H1 (cell line): ENCODE data around the gene MYO1D. TPM values are rescaled to one million over a fixed set of nuclear protein-coding genes. Genes with fewer than 3 reads are reported as not detected.
"Not testable (repeated sequence)": the region's sequence is repeated elsewhere in the genome, so short reads cannot be mapped to it uniquely, and the experiment has no call there.

Experiments used
- CTCF ChIA-PET: fragments of 300-600 bp; sonication (Branson Sonifier 250); formaldehyde crosslinking; loops from one replicate; lab custom pipeline; 2021; ENCODE audit not compliant: partially characterized antibody; lab: Charles Lee
- POLR2A ChIA-PET: fragments of 300-600 bp; sonication (Branson Sonifier 250); formaldehyde crosslinking; loops from one replicate; lab custom pipeline; 2021; ENCODE audit warnings: inconsistent platforms; ENCODE audit not compliant: partially characterized antibody; lab: Charles Lee
- DNase-seq, 2 experiments: peaks; one replicate each; pipeline versions ENCODE4 v3.0.0 to v3.0.0-alpha.2; 2010 to 2022; ENCODE audit warnings: low spot score in 2 of 2, low read depth in 1 of 2, mixed read lengths in 1 of 2
- FAIRE-seq: peaks from 2 replicates; lab custom pipeline; 2011; peaks lifted over from hg19 to GRCh38; lab: Jason Lieb, UNC
- H2AFZ ChIP-seq: 2 replicates; pipeline ENCODE4 v1.8.1; 2012; ENCODE audit warnings: low read length, inconsistent platforms
- H2AK5ac ChIP-seq: 2 replicates; pipeline ENCODE4 v1.6.1; 2013; ENCODE audit warnings: low read depth, low read length
- H2BK120ac ChIP-seq: replicated peaks from 2 replicates; pipeline ENCODE3; 2013; ENCODE audit warnings: low read depth, low read length, inconsistent platforms
- H2BK12ac ChIP-seq: 2 replicates; pipeline ENCODE4 v1.6.1; 2013; ENCODE audit warnings: low read depth, low read length
- H2BK15ac ChIP-seq: 2 replicates; pipeline ENCODE4 v1.6.1; 2013; ENCODE audit warnings: low read length
- H2BK20ac ChIP-seq: 2 replicates; pipeline ENCODE4 v1.6.1; 2013; ENCODE audit warnings: low read length
- H2BK5ac ChIP-seq: 2 replicates; pipeline ENCODE4 v1.6.1; 2013; ENCODE audit warnings: low read depth, low read length
- H3K14ac ChIP-seq: 2 replicates; pipeline ENCODE4 v1.6.1; 2013; ENCODE audit warnings: inconsistent platforms; ENCODE audit not compliant: insufficient read length
- H3K18ac ChIP-seq: 2 replicates; pipeline ENCODE4 v1.6.1; 2013; ENCODE audit warnings: low read length; ENCODE audit errors: extremely low read depth
- H3K23ac ChIP-seq: 2 replicates; pipeline ENCODE4 v1.6.1; 2013; ENCODE audit warnings: inconsistent platforms; ENCODE audit not compliant: insufficient read length
- H3K23me2 ChIP-seq: 2 replicates; pipeline ENCODE4 v1.6.1; 2013; ENCODE audit warnings: low read depth, low read length
- H3K27ac ChIP-seq: 2 replicates; pipeline ENCODE4 v1.6.1; 2011; ENCODE audit warnings: low read depth, low read length, inconsistent platforms
- H3K27me3 ChIP-seq, 4 experiments: replicated peaks in 1 of 4; 1 replicate in 1 of 4; 2 replicates in 3 of 4; pipeline versions ENCODE4 v1.6.1 to v1.8.1; 2011 to 2013; ENCODE audit warnings: low read length in 3 of 4, mild to moderate bottlenecking in 3 of 4, inconsistent platforms in 2 of 4, mixed read lengths in 2 of 4, moderate library complexity in 1 of 4; ENCODE audit not compliant: control insufficient read depth in 3 of 4, insufficient read depth in 3 of 4; ENCODE audit errors: extremely low read depth in 1 of 4
- H3K36me3 ChIP-seq, 4 experiments: 2 replicates each; pipeline versions ENCODE4 v1.6.1 to v1.8.1; 2011 to 2013; ENCODE audit warnings: mild to moderate bottlenecking in 4 of 4, low read length in 3 of 4, moderate library complexity in 2 of 4, control low read depth in 1 of 4, inconsistent platforms in 1 of 4; ENCODE audit not compliant: insufficient read depth in 4 of 4, control insufficient read depth in 2 of 4
- H3K4ac ChIP-seq: replicated peaks from 2 replicates; pipeline ENCODE3; 2013; ENCODE audit warnings: low read length, low read depth, mixed read lengths, inconsistent platforms; ENCODE audit not compliant: insufficient read length
- H3K4me1 ChIP-seq, 4 experiments: replicated peaks in 1 of 4; 1 replicate in 1 of 4; 2 replicates in 3 of 4; pipeline versions ENCODE4 v1.6.1 to v1.8.1; 2011 to 2013; ENCODE audit warnings: low read length in 3 of 4, inconsistent platforms in 2 of 4, mixed read lengths in 1 of 4; ENCODE audit not compliant: insufficient read depth in 4 of 4, control insufficient read depth in 3 of 4
- H3K4me2 ChIP-seq, 2 experiments: 2 replicates each; pipeline versions ENCODE4 v1.6.1 to v1.8.1; 2011 to 2013; ENCODE audit warnings: low read depth in 2 of 2, low read length in 2 of 2, control low read depth in 1 of 2, inconsistent platforms in 1 of 2, mild to moderate bottlenecking in 1 of 2; ENCODE audit not compliant: insufficient read depth in 1 of 2
- H3K4me3 ChIP-seq, 4 experiments: fragments of 200-600, 300-600 bp in 1 of 4; sonication (generic), shearing (Covaris generic), sonication (Bioruptor Twin) in 1 of 4; 2 replicates each; pipeline versions ENCODE4 v1.5.1 to v1.8.1; 2011 to 2016; ENCODE audit warnings: low read length in 4 of 4, low read depth in 3 of 4, control low read depth in 2 of 4, inconsistent platforms in 2 of 4, mild to moderate bottlenecking in 2 of 4, mixed read lengths in 1 of 4, moderate library complexity in 1 of 4; ENCODE audit not compliant: insufficient read depth in 2 of 4; ENCODE audit errors: extremely low read depth in 1 of 4
- H3K56ac ChIP-seq: replicated peaks from 2 replicates; pipeline ENCODE3; 2013; ENCODE audit warnings: low read depth, mild to moderate bottlenecking, mixed read lengths, low read length, inconsistent platforms; ENCODE audit not compliant: insufficient read length
- H3K79me1 ChIP-seq: 2 replicates; pipeline ENCODE4 v1.6.1; 2013; ENCODE audit warnings: low read depth, low read length, control low read depth
- H3K79me2 ChIP-seq, 2 experiments: 2 replicates each; pipeline versions ENCODE4 v1.6.1 to v1.8.1; 2012 to 2013; ENCODE audit warnings: low read length in 2 of 2, mild to moderate bottlenecking in 2 of 2, inconsistent platforms in 1 of 2; ENCODE audit not compliant: insufficient read depth in 2 of 2, control insufficient read depth in 1 of 2
- H3K9ac ChIP-seq, 4 experiments: replicated peaks in 1 of 4; 1 replicate in 1 of 4; 2 replicates in 3 of 4; pipeline versions ENCODE4 v1.6.1 to v1.8.1; 2011 to 2013; ENCODE audit warnings: low read depth in 3 of 4, low read length in 3 of 4, control low read depth in 2 of 4, mild to moderate bottlenecking in 2 of 4, moderate library complexity in 2 of 4, inconsistent platforms in 1 of 4; ENCODE audit errors: extremely low read depth in 1 of 4
- H3K9me3 ChIP-seq, 2 experiments: 2 replicates each; pipeline versions ENCODE4 v1.6.1 to v1.8.1; 2012 to 2013; ENCODE audit warnings: mild to moderate bottlenecking in 2 of 2, moderate library complexity in 2 of 2, control low read depth in 1 of 2, inconsistent platforms in 1 of 2, low read depth in 1 of 2, low read length in 1 of 2, mixed read lengths in 1 of 2; ENCODE audit not compliant: insufficient read depth in 2 of 2
- H4K20me1 ChIP-seq, 2 experiments: replicated peaks in 1 of 2; 2 replicates each; pipeline versions ENCODE3 to v1.8.1; 2011 to 2013; ENCODE audit warnings: inconsistent platforms in 2 of 2, low read length in 2 of 2, mild to moderate bottlenecking in 1 of 2; ENCODE audit not compliant: insufficient read depth in 2 of 2, control insufficient read depth in 1 of 2
- H4K5ac ChIP-seq: 2 replicates; pipeline ENCODE4 v1.6.1; 2013; ENCODE audit warnings: low read length, low read depth, mixed read lengths, inconsistent platforms; ENCODE audit not compliant: insufficient read length
- H4K8ac ChIP-seq: 2 replicates; pipeline ENCODE4 v1.8.0; 2013; ENCODE audit warnings: mild to moderate bottlenecking, moderate library complexity, low read length, inconsistent platforms; ENCODE audit not compliant: insufficient read depth; ENCODE audit errors: extremely low read depth
- H4K91ac ChIP-seq: replicated peaks from 2 replicates; pipeline ENCODE3; 2013; ENCODE audit warnings: low read length, mixed read lengths, inconsistent platforms; ENCODE audit not compliant: insufficient read length
- WGBS, 2 experiments: shearing (Covaris generic) in 1 of 2; methylation state at CpG; one replicate each; pipeline versions ENCODE4 v1.1.6 to v1.1.7; 2013 to 2015; ENCODE audit warnings: low lambda C conversion rate in 2 of 2, mixed read lengths in 2 of 2, inconsistent platforms in 1 of 2, low coverage in 1 of 2, missing lambda C conversion rate in 1 of 2; ENCODE audit not compliant: insufficient replicate concordance in 2 of 2, insufficient coverage in 1 of 2, insufficient read length in 1 of 2; ENCODE audit errors: extremely low coverage in 1 of 2, missing lambda C conversion rate in 1 of 2; 5-methylcytosine and 5-hydroxymethylcytosine counted together
- polyA plus RNA-seq, 7 experiments: library from polyadenylated mRNA; depleted of rRNA in 3 of 7; stranded (reverse) in 5 of 7; unstranded in 2 of 7; fragments of >200 nt in 5 of 7; fragments of 200-250 nt in 2 of 7; gene quantifications; 1 replicate in 5 of 7; 2 replicates in 1 of 7; 4 replicates in 1 of 7; pipeline versions ENCODE4 v1.2.1 to v1.2.3, GENCODE V29; 2011 to 2013; ENCODE audit warnings: missing spikeins in 2 of 7, mixed read lengths in 2 of 7
- total RNA-seq: library from RNA; stranded (reverse); fragmentation: NEBNext Ultra II Directional; extraction: Animal tissue kit (Norgen Biotek cat#: 25700); gene quantifications from 2 replicates; pipeline ENCODE4 v1.2.1, GENCODE V29; 2021

The MYO1D gene
- total and polyA plus RNA-seq, 2 of the 8 experiments (the other 6 are each of a cell fraction or from before 2014, with no cell fraction given), result 6.5 to 25.4 TPM

GRCh38 chr17:32714922-32715321 lies 162.0 kb downstream of the MYO1D start:
- H2BK20ac ChIP-seq, H4K91ac ChIP-seq, H3K18ac ChIP-seq, H4K5ac ChIP-seq, H3K4me2 ChIP-seq, H3K9me3 ChIP-seq, H2AFZ ChIP-seq, H2BK5ac ChIP-seq, H3K56ac ChIP-seq, H4K8ac ChIP-seq, H3K79me2 ChIP-seq, H3K36me3 ChIP-seq, H3K79me1 ChIP-seq, H3K23me2 ChIP-seq, POLR2A ChIA-PET, H2BK15ac ChIP-seq, H2BK120ac ChIP-seq, H3K4me3 ChIP-seq, DNase-seq, H3K9ac ChIP-seq, H3K4ac ChIP-seq, H2BK12ac ChIP-seq, H3K27me3 ChIP-seq, H3K23ac ChIP-seq, H3K27ac ChIP-seq, FAIRE-seq, H4K20me1 ChIP-seq, H3K14ac ChIP-seq, H3K4me1 ChIP-seq, H2AK5ac ChIP-seq: not testable (repeated sequence)
- WGBS, 2 experiments, result 93% methylated on average over 3 of the region's 3 CpGs; no CpG with 5 or more reads in 1 of the 2 experiments
- CTCF ChIA-PET, result interaction anchor here (1.3 kb wide), 1 partner anchor 56 kb away, joined by 3 read pairs; no protein-coding TSS in a partner anchor

DNA sequence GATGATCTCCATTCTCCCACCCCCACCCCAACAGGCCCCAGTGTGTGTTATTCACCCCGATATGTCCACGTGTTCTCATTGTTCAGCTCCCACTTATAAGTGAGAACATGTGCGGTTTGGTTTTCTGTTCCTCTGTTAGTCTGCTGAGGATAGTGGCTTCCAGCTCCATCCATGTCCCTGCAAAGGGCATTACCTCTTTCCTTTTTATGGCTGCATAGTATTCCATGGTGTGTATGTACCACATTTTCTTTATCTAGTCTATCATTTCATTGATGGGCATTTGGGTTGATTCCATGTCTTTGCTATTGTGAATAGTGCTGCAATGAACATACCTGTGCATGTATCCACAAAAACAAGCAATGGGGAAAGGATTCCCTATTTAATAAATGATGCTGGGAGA lies 162.7 kb downstream of the MYO1D start:
- H4K91ac ChIP-seq, H3K14ac ChIP-seq, H4K20me1 ChIP-seq, H2BK5ac ChIP-seq, H3K56ac ChIP-seq, DNase-seq, H4K5ac ChIP-seq, H3K27ac ChIP-seq, H2AK5ac ChIP-seq, H3K9me3 ChIP-seq, H3K9ac ChIP-seq, H3K4me1 ChIP-seq, FAIRE-seq, H4K8ac ChIP-seq, H3K4me2 ChIP-seq, H3K18ac ChIP-seq, H2BK20ac ChIP-seq, H3K79me1 ChIP-seq, H2AFZ ChIP-seq, H3K4me3 ChIP-seq, H2BK120ac ChIP-seq, H3K27me3 ChIP-seq, H3K4ac ChIP-seq, H2BK15ac ChIP-seq, H3K23ac ChIP-seq, H2BK12ac ChIP-seq, H3K79me2 ChIP-seq, H3K36me3 ChIP-seq, H3K23me2 ChIP-seq, POLR2A ChIA-PET: not testable (repeated sequence)
- CTCF ChIA-PET, result interaction anchor here (1.3 kb wide), 1 partner anchor 55 kb away, joined by 3 read pairs; no protein-coding TSS in a partner anchor
- WGBS, 2 experiments, result 92% methylated on average over 3 of the region's 3 CpGs; no CpG with 5 or more reads in 1 of the 2 experiments
